OCI-LY1 (cell line): ENCODE data around the gene MYOM1.
A peak's percentile ranks its signal among the peaks of the same experiment; 100 is the strongest.

Experiments used
- H2AFZ ChIP-seq: fragments of 200-600 bp; sonication (generic), shearing (Covaris generic); 2 replicates; pipeline ENCODE4 v1.6.0; 2014; ENCODE audit warnings: antibody characterized with exemption, mild to moderate bottlenecking, low read length
- H3F3A ChIP-seq: fragments of 200-600 bp; sonication (generic), shearing (Covaris generic); 2 replicates; pipeline ENCODE4 v1.6.0; 2014; ENCODE audit warnings: mild to moderate bottlenecking, antibody characterized with exemption, low read length, moderate library complexity; ENCODE audit not compliant: insufficient read depth
- H3K27ac ChIP-seq: fragments of 200-600 bp; sonication (generic); 2 replicates; pipeline ENCODE4 v1.5.1; 2014; ENCODE audit warnings: low read length, mixed run types, mild to moderate bottlenecking, low read depth; ENCODE audit not compliant: poor library complexity, severe bottlenecking
- H3K27me3 ChIP-seq: fragments of 200-600 bp; sonication (generic); 2 replicates; pipeline ENCODE4 v1.6.0; 2014; ENCODE audit warnings: antibody characterized with exemption, mild to moderate bottlenecking, low read length, moderate library complexity; ENCODE audit not compliant: insufficient read depth
- H3K36me3 ChIP-seq: fragments of 200-600 bp; sonication (generic); 2 replicates; pipeline ENCODE4 v1.6.1; 2014; ENCODE audit warnings: mild to moderate bottlenecking, antibody characterized with exemption, low read length, moderate library complexity, mixed read lengths; ENCODE audit not compliant: insufficient read depth
- H3K4me1 ChIP-seq: fragments of 200-600 bp; sonication (generic); 2 replicates; pipeline ENCODE4 v1.5.1; 2014; ENCODE audit warnings: mild to moderate bottlenecking, low read length, moderate library complexity; ENCODE audit not compliant: insufficient read depth, severe bottlenecking
- H3K4me2 ChIP-seq: fragments of 200-600 bp; sonication (generic), shearing (Covaris generic); 2 replicates; pipeline ENCODE4 v1.6.1; 2014; ENCODE audit warnings: low read length
- H3K4me3 ChIP-seq: fragments of 200-600 bp; sonication (generic); 2 replicates; pipeline ENCODE4 v1.5.1; 2014; ENCODE audit warnings: low read length, low read depth, mild to moderate bottlenecking, mixed read lengths; ENCODE audit not compliant: poor library complexity, severe bottlenecking
- H3K79me2 ChIP-seq: fragments of 200-600 bp; shearing (Covaris generic); 2 replicates; pipeline ENCODE4 v1.6.1; 2016; ENCODE audit warnings: mixed run types, low read length, mixed read lengths; ENCODE audit not compliant: insufficient read depth
- H3K9ac ChIP-seq: fragments of 200-600 bp; sonication (generic), shearing (Covaris generic); 2 replicates; pipeline ENCODE4 v1.6.1; 2014; ENCODE audit warnings: mild to moderate bottlenecking, low read length, mixed read lengths
- H3K9me2 ChIP-seq: fragments of 200-600 bp; sonication (generic), shearing (Covaris generic); 2 replicates; pipeline ENCODE4 v1.6.1; 2014; ENCODE audit warnings: low read depth, mild to moderate bottlenecking, low read length, mixed read lengths
- H3K9me3 ChIP-seq: fragments of 200-600 bp; shearing (Covaris generic); 2 replicates; pipeline ENCODE4 v1.6.1; 2014; ENCODE audit warnings: low read length, mixed read lengths
- H4K20me1 ChIP-seq: fragments of 200-600 bp; sonication (generic), shearing (Covaris generic); 2 replicates; pipeline ENCODE4 v1.6.0; 2016; ENCODE audit warnings: mild to moderate bottlenecking, low read length; ENCODE audit not compliant: insufficient read depth
- EZH2 ChIP-seq: fragments of 200-600 bp; sonication (generic), shearing (Covaris generic); IDR thresholded peaks from 2 replicates; pipeline ENCODE4 v1.8.0; 2017; ENCODE audit warnings: borderline replicate concordance, mixed run types, mild to moderate bottlenecking, antibody characterized with exemption, low read length, moderate library complexity, mixed read lengths
- TF ChIP-seq, protein P1 (sequence below): fragments of 200-600 bp; sonication (generic), shearing (Covaris generic); IDR thresholded peaks from 2 replicates; pipeline ENCODE4 v1.5.1; 2017; ENCODE audit warnings: mild to moderate bottlenecking, antibody characterized with exemption, low read length, moderate library complexity, mixed read lengths

The MYOM1 gene

DNA sequence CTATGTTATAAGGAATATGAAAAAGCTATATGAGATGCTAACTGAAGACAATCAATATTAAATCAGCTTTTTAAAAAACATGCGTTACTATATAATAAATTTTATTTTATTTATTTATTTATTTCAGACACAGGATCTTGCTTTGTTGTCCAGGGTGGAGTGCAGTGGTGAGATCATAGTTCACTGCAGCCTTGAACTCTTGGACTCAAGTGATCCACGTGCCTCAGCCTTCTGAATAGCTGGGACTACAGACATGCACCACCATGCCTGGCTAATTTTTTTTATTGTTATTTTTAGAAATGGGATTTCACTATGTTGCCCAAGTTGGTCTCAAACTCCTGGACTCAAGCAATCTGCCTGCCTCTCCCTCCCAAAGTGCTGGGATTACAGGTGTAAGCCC is 89.4 kb downstream of the MYOM1 start:
- Histone ChIP-seq H3K27ac (no peak overlapping the region), H3K4me2 (no peak overlapping the region), H3K79me2 (no peaks in the 10 kb centered on the region), H4K20me1 (no peaks in the 10 kb centered on the region), H3K9me3 (no peaks in the 10 kb centered on the region), H3K9me2 (no peaks in the 10 kb centered on the region), H2AFZ (no peak overlapping the region), H3K36me3 (no peaks in the 10 kb centered on the region), H3K4me1 (peaks cover 9% of the 10 kb centered on the region), H3F3A (no peaks in the 10 kb centered on the region), H3K27me3 (no peaks in the 10 kb centered on the region), H3K4me3 (no peak overlapping the region), H3K9ac (no peak overlapping the region)
- TF ChIP-seq, protein P1, sequence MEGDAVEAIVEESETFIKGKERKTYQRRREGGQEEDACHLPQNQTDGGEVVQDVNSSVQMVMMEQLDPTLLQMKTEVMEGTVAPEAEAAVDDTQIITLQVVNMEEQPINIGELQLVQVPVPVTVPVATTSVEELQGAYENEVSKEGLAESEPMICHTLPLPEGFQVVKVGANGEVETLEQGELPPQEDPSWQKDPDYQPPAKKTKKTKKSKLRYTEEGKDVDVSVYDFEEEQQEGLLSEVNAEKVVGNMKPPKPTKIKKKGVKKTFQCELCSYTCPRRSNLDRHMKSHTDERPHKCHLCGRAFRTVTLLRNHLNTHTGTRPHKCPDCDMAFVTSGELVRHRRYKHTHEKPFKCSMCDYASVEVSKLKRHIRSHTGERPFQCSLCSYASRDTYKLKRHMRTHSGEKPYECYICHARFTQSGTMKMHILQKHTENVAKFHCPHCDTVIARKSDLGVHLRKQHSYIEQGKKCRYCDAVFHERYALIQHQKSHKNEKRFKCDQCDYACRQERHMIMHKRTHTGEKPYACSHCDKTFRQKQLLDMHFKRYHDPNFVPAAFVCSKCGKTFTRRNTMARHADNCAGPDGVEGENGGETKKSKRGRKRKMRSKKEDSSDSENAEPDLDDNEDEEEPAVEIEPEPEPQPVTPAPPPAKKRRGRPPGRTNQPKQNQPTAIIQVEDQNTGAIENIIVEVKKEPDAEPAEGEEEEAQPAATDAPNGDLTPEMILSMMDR: no peak
- no peak for TF ChIP-seq EZH2

DNA sequence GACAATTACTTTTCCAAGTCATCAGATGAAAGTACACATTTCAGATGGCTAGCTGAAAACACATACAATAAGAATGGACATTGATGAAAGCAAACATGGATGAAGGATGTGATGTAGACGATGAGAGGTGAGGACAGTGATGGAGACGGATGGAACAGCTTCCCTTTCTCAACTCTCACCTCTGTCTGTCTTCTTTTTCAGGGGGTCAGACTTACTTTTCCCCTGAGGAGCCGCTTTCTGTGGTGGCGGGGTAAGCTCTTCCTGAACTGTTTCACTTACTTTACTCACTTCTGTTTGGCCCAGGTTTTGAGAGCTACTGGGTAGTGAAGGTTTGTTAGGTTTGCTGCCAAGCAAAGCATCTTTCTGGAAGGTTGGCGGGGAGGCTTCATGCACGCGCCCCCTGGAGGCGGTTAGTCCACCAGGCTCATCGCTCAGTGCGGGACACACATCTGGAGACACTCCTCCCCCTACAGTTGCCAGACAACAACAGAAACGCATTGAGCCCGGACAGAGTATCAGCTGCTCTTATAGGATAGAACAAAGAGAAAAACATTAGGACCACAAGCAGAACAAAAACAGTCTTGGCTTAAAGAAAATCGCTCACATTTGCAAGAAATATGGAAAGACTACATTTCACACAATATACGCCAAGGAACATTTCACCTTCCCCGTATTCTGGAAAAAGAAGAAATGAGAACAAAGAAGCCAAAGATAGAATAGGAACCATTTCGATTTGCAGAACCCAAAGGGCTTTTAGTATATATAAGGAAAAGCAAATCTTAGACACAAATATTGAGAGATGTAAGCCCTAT is 90.5 kb downstream of the MYOM1 start:
- no peak for TF ChIP-seq EZH2
- TF ChIP-seq, protein P1: peak; percentile 66
- no peak overlapping the region for H3K27ac ChIP-seq
- no peaks in the 10 kb centered on the region for H3K36me3 ChIP-seq
- peak overlapping the region; percentile 46 for H3K4me2 ChIP-seq
- no peaks in the 10 kb centered on the region for H3K9me3 ChIP-seq
- H3K9ac ChIP-seq: no peak overlapping the region
- H3K79me2 ChIP-seq: no peaks in the 10 kb centered on the region
- H3K4me3 ChIP-seq: no peak overlapping the region
- H2AFZ ChIP-seq: no peak overlapping the region
- no peaks in the 10 kb centered on the region for H3K27me3 ChIP-seq
- H3K4me1 ChIP-seq: peaks cover 9% of the 10 kb centered on the region
- H3F3A ChIP-seq: no peaks in the 10 kb centered on the region
- H3K9me2 ChIP-seq: no peaks in the 10 kb centered on the region
- H4K20me1 ChIP-seq: no peaks in the 10 kb centered on the region

DNA sequence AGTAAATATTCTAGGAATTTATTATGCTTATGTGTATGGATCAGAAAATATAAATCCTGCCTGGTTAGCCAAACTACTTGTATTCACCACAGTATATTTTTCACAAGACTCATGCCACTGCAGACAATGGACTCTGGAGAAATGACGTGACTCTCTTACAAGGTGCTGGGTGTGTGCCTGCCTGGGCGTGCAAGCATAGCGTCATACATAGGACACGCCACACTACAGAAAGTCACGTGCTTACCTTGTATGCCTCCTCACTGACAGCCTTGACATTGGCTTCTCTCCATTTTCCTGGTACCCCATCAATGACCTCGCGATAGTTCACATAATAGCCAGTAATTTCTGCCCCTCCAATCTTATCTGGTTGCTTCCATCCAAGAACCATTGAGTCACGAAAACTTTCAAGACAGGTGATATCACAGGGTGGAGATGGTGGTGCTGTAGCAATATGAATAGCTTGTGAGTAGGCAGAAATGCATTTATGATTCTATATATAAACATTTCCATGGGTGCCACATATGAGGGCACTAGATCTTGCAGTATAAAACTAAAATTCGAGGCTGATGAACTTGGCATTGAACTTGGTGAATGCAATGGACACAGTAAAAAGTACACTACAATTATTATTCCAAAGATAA is 93.2 kb downstream of the MYOM1 start:
- H3K4me3 ChIP-seq: no peak overlapping the region
- no peak overlapping the region for H3K9ac ChIP-seq
- H4K20me1 ChIP-seq: no peaks in the 10 kb centered on the region
- no peaks in the 10 kb centered on the region for H3K79me2 ChIP-seq
- H3K9me3 ChIP-seq: no peaks in the 10 kb centered on the region
- no peaks in the 10 kb centered on the region for H3F3A ChIP-seq
- H3K27ac ChIP-seq: no peak overlapping the region
- H3K36me3 ChIP-seq: no peaks in the 10 kb centered on the region; the same call in 1 of the 2 replicates
- no peaks in the 10 kb centered on the region for H3K9me2 ChIP-seq
- H3K4me1 ChIP-seq: peaks cover 9% of the 10 kb centered on the region
- no peak for TF ChIP-seq EZH2
- TF ChIP-seq, protein P1: no peak
- no peaks in the 10 kb centered on the region for H3K27me3 ChIP-seq
- no peak overlapping the region for H3K4me2 ChIP-seq
- no peak overlapping the region for H2AFZ ChIP-seq
